OCI-LY1 (cell line): ENCODE measurements around the gene NKAIN2.

Source experiments
- EZH2 ChIP-seq: fragments of 200-600 bp; sonication (generic), shearing (Covaris generic); IDR thresholded peaks from 2 replicates; pipeline ENCODE4 v1.8.0; 2017; ENCODE audit warnings: borderline replicate concordance, mixed run types, mild to moderate bottlenecking, antibody characterized with exemption, low read length, moderate library complexity, mixed read lengths
- TF ChIP-seq, protein P1 (sequence below): fragments of 200-600 bp; sonication (generic), shearing (Covaris generic); IDR thresholded peaks from 2 replicates; pipeline ENCODE4 v1.5.1; 2017; ENCODE audit warnings: mild to moderate bottlenecking, antibody characterized with exemption, low read length, moderate library complexity, mixed read lengths

DNA sequence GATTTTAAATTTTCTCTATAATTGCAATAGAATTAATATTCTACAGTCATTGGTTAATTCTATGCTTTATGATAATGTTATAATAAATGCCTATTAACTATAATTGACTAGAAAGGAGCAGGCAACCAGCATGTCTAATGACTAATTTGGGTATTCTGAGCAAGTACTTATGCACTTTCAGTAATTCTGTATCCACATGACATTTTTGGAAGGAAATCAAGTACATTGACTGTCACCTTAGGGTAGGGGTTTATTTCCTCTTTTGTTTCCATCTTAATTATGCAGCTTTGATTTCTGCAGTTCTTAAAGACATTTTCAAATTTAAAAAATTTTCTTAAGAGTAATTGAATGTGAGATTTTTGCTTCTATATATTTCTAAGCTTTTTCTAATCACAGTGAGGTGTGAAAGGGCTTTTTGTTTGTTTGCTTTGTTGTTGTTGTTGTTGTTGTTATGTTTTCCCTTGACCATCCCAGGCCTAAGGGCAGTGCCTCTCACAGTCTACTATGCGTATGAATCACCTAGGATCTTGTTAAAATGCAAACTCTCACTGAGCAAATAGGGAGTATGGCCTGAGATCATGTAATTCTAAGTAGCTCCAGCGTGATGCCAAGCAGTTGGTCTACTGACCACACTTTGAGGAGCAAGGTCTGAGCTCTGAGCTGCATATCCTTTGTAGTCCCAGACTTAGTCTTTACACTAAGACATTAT is 691.4 kb downstream of the NKAIN2 start:
- TF ChIP-seq, protein P1, sequence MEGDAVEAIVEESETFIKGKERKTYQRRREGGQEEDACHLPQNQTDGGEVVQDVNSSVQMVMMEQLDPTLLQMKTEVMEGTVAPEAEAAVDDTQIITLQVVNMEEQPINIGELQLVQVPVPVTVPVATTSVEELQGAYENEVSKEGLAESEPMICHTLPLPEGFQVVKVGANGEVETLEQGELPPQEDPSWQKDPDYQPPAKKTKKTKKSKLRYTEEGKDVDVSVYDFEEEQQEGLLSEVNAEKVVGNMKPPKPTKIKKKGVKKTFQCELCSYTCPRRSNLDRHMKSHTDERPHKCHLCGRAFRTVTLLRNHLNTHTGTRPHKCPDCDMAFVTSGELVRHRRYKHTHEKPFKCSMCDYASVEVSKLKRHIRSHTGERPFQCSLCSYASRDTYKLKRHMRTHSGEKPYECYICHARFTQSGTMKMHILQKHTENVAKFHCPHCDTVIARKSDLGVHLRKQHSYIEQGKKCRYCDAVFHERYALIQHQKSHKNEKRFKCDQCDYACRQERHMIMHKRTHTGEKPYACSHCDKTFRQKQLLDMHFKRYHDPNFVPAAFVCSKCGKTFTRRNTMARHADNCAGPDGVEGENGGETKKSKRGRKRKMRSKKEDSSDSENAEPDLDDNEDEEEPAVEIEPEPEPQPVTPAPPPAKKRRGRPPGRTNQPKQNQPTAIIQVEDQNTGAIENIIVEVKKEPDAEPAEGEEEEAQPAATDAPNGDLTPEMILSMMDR, result no peak
- no peak for TF ChIP-seq EZH2
